ENCODE data around the gene MAP2. TPM values are rescaled to one million over a fixed set of nuclear protein-coding genes. Genes with fewer than 3 reads are reported as not detected.

Gene MAP2
- polyA plus RNA-seq, 1 donor (not counting 4 experiments of a cell fraction or from before 2014, with no cell fraction given) = 16.2 TPM

GRCh38 chr2:209773377-209773776, 349.5 kb downstream of the MAP2 start:
- peaks cover 14% of the 10 kb centered on the region for H3K27me3 ChIP-seq (ENCODE audit: control insufficient read depth, extremely low read depth, insufficient read depth, low read length)
- H3K4me1 ChIP-seq (ENCODE audit: control insufficient read depth, extremely low read depth, insufficient read depth, low read length) = no peaks in the 10 kb centered on the region
- no peaks in the 10 kb centered on the region for H3K9me1 ChIP-seq (ENCODE audit: control insufficient read depth, extremely low read depth, insufficient read depth, low read length)
- DNase-seq (ENCODE audit: low read depth, low spot score) (no peak), FAIRE-seq (no peak)
- no peaks in the 10 kb centered on the region for H3K79me2 ChIP-seq (ENCODE audit: control insufficient read depth, insufficient read depth, low read length)
- no peaks in the 10 kb centered on the region for H3K9me3 ChIP-seq (ENCODE audit: control insufficient read depth, low read depth, low read length)
- dilution Hi-C loops (cut with MboI; ENCODE audit: extremely low pct_ligation_motif_present, low sequenced_read_pairs) = no loop called here
- H3K9ac ChIP-seq (ENCODE audit: control insufficient read depth, extremely low read depth, insufficient read depth, low read length) = no peak overlapping the region
- TF ChIP-seq EZH2 (IDR thresholded peaks at IDR 0.05; ENCODE audit: low read length) (no peak), CTCF (optimal IDR thresholded peaks at IDR 0.05 in 1 of 3, IDR thresholded peaks at IDR 0.05 in 1 of 3, conservative IDR thresholded peaks at IDR 0.05 in 1 of 3; ENCODE audit: extremely low read depth in 1 of 3, insufficient read depth in 2 of 3, low read length in 3 of 3) (no peak)
- no peaks in the 10 kb centered on the region for H4K20me1 ChIP-seq (ENCODE audit: control insufficient read depth, extremely low read depth, insufficient read depth, low read length)
- H3K27ac ChIP-seq (ENCODE audit: control insufficient read depth, insufficient read depth, low read length) = no peak overlapping the region
- no peak overlapping the region for H2AFZ ChIP-seq (ENCODE audit: control insufficient read depth, low read length)
- no peaks in the 10 kb centered on the region for H3K36me3 ChIP-seq (ENCODE audit: control insufficient read depth in 2 of 2, extremely low read depth in 1 of 2, insufficient read depth in 2 of 2, low read length in 2 of 2)
- no peak overlapping the region for H3K4me3 ChIP-seq (ENCODE audit: control insufficient read depth in 2 of 3, extremely low read depth in 1 of 3, insufficient read depth in 2 of 3, low read depth in 1 of 3, low read length in 3 of 3)
- H3K4me2 ChIP-seq (ENCODE audit: control insufficient read depth, extremely low read depth, insufficient read depth, low read depth, low read length) = no peak overlapping the region

Small RNAs within 50 kb of the gene (small RNA-seq; reads per million reads assigned to genes)
- gene RNA5SP118 (ENCODE audit: insufficient read length in 3 of 3, low read depth in 3 of 3, low replicate concordance in 1 of 3) = 0 reads per million in 3 experiments
